ENCODE results near the gene RHOD. TPM values are rescaled to one million over a fixed set of nuclear protein-coding genes. Genes with fewer than 3 reads are reported as not detected.

RHOD gene
- polyA plus RNA-seq, 1 of the 3 experiments (the other 2 are of a cell fraction): not detected

- Histone ChIP-seq H4K20me1 (ENCODE audit: insufficient read depth) (no peaks in the 10 kb centered on the region), H3K9me3 (no peaks in the 10 kb centered on the region), H3K9ac (no peak within 1 kb of the TSS), H3F3A (replicated peaks; ENCODE audit: insufficient read depth) (no peaks in the 10 kb centered on the region), H3K4me1 (ENCODE audit: control insufficient read depth in 1 of 2, insufficient read depth in 2 of 2, low read depth in 1 of 2, low read length in 1 of 2) (peaks cover 8 to 13% of the 10 kb centered on the region in 2 experiments; a peak in 2 of 4 replicates), H3K36me3 (replicated peaks in 1 of 2; ENCODE audit: control insufficient read depth in 1 of 2, insufficient read depth in 2 of 2, low read length in 1 of 2) (no peaks in the 10 kb centered on the region), H3K4me2 (peak within 1 kb of the TSS; percentile 87), H2AFZ (ENCODE audit: low read depth) (0 out of 2 replicates have a peak within 1 kb of the TSS, but pooled peaks have one; percentile 56), H3K27ac (ENCODE audit: low read depth in 2 of 2, low read length in 1 of 2) (no peak within 1 kb of the TSS), H3K27me3 (ENCODE audit: insufficient read depth) (no peaks in the 10 kb centered on the region), H3K4me3 (ENCODE audit: low read depth in 2 of 2, low read length in 1 of 2) (peak within 1 kb of the TSS; percentile 46 to 53), H3K9me2 (no peaks in the 10 kb centered on the region), H3K79me2 (ENCODE audit: insufficient read depth) (no peaks in the 10 kb centered on the region)
- DNase-seq: peak; percentile 77
- TF ChIP-seq TAF1 (IDR thresholded peaks at IDR 0.05; ENCODE audit: borderline replicate concordance, low read depth, low read length): no peak
- TF ChIP-seq RCOR1 (IDR thresholded peaks at IDR 0.05; ENCODE audit: low read length): no peak
- no peak for TF ChIP-seq SMC3 (IDR thresholded peaks at IDR 0.05; ENCODE audit: low read depth, low read length)
- TF ChIP-seq USF1 (IDR thresholded peaks at IDR 0.05; ENCODE audit: borderline replicate concordance, low read depth): no peak
- TF ChIP-seq FOXM1 (IDR thresholded peaks at IDR 0.05; ENCODE audit: low read depth): no peak
- no peak for TF ChIP-seq FOXJ3 (CRISPR knock-in tag; IDR thresholded peaks at IDR 0.05)
- TF ChIP-seq MXI1 (IDR thresholded peaks at IDR 0.05; ENCODE audit: low read depth, low read length): no peak
- no peak for TF ChIP-seq USF2 (IDR thresholded peaks at IDR 0.05; ENCODE audit: borderline replicate concordance, low read depth, low read length)
- TF ChIP-seq POLR2AphosphoS5 (IDR thresholded peaks at IDR 0.05; ENCODE audit: low read depth, low read length): no peak
- no peak for TF ChIP-seq FOSL2 (IDR thresholded peaks at IDR 0.05; ENCODE audit: borderline replicate concordance, low read depth)
- TF ChIP-seq PBX3 (IDR thresholded peaks at IDR 0.05): no peak
- TF ChIP-seq EP300 (IDR thresholded peaks at IDR 0.05; ENCODE audit: borderline replicate concordance in 1 of 2, low read depth in 1 of 2, low read length in 1 of 2): no peak
- TF ChIP-seq NFIC (IDR thresholded peaks at IDR 0.05; ENCODE audit: borderline replicate concordance): no peak
- WGBS (ENCODE audit: low lambda C conversion rate): 10% methylated on average over 16 of the region's 118 CpGs
- CTCF ChIA-PET: interaction anchor here (0.9 to 2.0 kb wide), 7 partner anchors 10 to 328 kb away, joined by 3 to 6 read pairs (median 4); no protein-coding TSS in a partner anchor
- POLR2A ChIA-PET: no interaction called here
Observed at GRCh38 chr11:67022961-67023956, 33.4 kb upstream of the RHOD start, which contains the start of gene SYT12. Gene SYT12, plus strand, starts transcription at chr11:67023134. Its CDS starts 7,011 bp downstream, at chr11:67030145.

All from SK-N-SH (cell line).